ENCODE measurements around the gene RSPH10B. TPM values are rescaled to one million over a fixed set of nuclear protein-coding genes. Genes with fewer than 3 reads are reported as not detected.
A peak's percentile ranks its signal among the peaks of the same experiment; 100 is the strongest.
"Not testable (repeated sequence)": the region's sequence is repeated elsewhere in the genome, so short reads cannot be mapped to it uniquely, and the experiment has no call there.

Gene RSPH10B
- total RNA-seq, 2 donors from 2014 or later: 0.28 to 0.91 TPM

DNA sequence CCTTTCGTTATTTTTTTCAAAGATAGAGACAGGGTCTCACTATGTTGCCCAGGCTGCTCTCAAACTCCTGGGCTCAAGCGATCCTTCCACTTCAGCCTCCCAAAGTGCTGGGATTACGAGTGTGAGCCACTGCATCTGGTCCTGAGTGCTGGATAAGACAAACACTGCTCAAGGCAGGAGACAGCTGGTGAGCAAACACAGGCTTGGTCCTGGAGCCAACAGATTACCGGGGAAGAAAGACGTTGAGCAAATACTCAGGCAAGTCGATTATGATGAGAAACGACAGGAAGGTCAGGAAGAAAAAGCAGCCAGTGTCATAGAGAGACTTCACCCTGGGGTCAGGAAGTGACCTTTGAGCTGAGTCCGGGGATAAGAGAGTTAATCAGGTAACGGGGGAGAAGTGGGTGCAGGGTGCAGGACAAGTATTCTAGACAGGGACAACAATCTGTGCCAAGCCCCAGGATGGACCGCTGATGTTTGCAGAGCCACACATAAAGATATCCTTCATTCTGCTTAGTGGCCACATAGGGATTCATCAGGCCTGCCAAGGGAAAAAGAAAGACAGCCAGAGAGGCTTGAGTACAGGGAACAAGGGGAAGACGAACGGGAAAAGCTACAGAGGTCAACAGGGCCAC lies 9.3 kb upstream of the RSPH10B start:
- not testable (repeated sequence) for DNase-seq; H3K36me3 Mint-ChIP-seq (ENCODE audit: insufficient read depth in 2 of 2); H3K27me3 Mint-ChIP-seq (ENCODE audit: low read depth); H3K27ac Mint-ChIP-seq; H3K9me3 Mint-ChIP-seq; H3K4me1 Mint-ChIP-seq (ENCODE audit: low read depth); H3K4me3 Mint-ChIP-seq; ATAC-seq (replicated peaks in 1 of 2)

DNA sequence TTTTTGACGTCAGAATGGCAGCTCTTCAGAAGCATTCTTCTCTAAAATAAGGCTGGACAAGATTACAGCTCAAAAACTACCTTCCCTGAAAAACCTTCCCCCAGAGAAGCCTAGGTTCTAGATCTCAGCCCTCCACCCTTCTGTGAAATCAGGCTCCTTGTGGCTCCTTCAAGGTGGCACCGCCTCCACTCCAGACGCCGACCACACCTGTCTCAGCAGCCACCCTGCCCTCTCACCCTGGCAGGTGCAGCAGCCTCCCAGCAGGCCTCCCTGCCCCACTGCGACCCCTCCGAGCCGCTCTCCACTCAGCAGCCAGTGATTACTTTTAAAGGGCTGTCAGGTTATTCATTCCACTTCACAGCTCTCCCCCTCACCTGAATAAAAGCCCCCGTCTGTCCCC lies 3.1 kb upstream of the RSPH10B start:
- not testable (repeated sequence) for H3K27me3 Mint-ChIP-seq (ENCODE audit: low read depth); H3K27ac Mint-ChIP-seq; DNase-seq

DNA sequence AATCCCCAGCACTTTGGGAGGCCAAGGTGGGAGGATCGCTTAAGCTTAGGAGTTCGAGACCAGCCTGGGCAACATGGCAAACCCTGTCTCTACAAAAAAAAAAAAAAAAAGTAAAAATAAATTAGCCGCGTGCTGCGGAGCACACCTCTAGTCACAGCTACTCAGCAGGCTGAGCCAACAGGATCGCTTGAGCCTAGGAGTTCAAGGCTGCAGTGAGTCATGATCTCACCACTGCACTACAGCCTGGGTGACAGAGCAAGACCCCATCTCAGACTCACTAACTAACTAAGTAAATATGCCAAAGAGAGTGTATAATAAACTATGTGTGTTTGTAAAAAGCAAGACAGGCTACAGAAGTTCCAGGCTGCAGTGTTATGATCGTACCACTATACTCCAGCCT lies 6.7 kb downstream of the RSPH10B start:
- not testable (repeated sequence) for H3K36me3 Mint-ChIP-seq (ENCODE audit: insufficient read depth in 2 of 2); DNase-seq; H3K4me1 Mint-ChIP-seq (ENCODE audit: low read depth); H3K4me3 Mint-ChIP-seq; H3K27me3 Mint-ChIP-seq (ENCODE audit: low read depth); H3K9me3 Mint-ChIP-seq; ATAC-seq (replicated peaks in 1 of 2); H3K27ac Mint-ChIP-seq

More for the DNA sequence above, 3.1 kb upstream of the RSPH10B start:
- not testable (repeated sequence) for H3K36me3 Mint-ChIP-seq (ENCODE audit: insufficient read depth in 2 of 2); H3K4me3 Mint-ChIP-seq; H3K4me1 Mint-ChIP-seq (ENCODE audit: low read depth); H3K9me3 Mint-ChIP-seq; ATAC-seq (replicated peaks in 1 of 2)

DNA sequence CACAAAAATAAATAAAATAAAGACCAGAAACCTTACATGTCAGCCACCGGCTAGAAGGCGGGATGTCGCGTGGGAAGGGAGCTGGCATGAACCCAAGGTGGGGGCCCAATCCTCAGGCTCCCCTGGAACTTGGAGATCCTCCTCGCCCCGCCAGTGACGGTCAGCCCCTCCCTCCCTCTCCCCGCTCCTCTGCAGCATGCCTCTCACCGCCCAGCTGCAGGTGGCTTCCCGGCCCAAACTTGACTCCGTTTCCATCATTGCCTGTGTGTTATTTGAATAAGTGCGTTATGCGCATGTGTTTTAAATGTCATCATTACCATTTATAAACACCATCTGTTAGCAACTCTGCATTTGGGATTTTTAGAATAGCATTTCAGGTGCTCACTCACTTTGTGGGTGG lies 7.3 kb downstream of the RSPH10B start:
- not testable (repeated sequence) for ATAC-seq (replicated peaks in 1 of 2); H3K27ac Mint-ChIP-seq; DNase-seq; H3K9me3 Mint-ChIP-seq; H3K36me3 Mint-ChIP-seq (ENCODE audit: insufficient read depth in 2 of 2); H3K4me3 Mint-ChIP-seq; H3K4me1 Mint-ChIP-seq (ENCODE audit: low read depth); H3K27me3 Mint-ChIP-seq (ENCODE audit: low read depth)

DNA sequence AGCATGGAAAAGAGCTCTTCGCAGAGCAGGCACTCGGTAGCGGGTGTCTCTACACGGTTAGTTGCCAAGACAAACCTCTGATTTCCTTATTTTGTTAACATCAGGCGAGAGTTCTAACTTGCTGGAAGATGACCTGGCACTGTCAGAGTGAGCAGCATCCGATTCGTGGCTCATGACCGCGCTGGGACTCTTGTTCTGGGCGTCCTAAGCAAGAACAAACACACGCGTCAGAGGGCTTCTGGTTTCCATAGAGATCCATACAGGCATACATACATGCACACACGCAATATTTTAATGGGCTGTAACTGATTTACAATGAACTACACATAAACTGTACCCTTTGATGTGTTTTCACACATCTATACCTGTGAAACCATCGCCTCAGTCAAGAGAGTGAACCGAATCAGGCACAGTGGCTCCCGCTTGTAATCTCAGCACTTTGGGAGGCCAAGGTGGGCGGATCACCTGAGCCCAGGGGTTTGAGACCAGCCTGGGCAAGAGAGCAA lies 35.5 kb downstream of the RSPH10B start:
- H3K9me3 Mint-ChIP-seq; H3K27ac Mint-ChIP-seq; H3K36me3 Mint-ChIP-seq (ENCODE audit: insufficient read depth in 2 of 2); H3K4me1 Mint-ChIP-seq (ENCODE audit: low read depth); H3K27me3 Mint-ChIP-seq (ENCODE audit: low read depth); ATAC-seq (replicated peaks in 1 of 2); DNase-seq; H3K4me3 Mint-ChIP-seq: not testable (repeated sequence)

DNA sequence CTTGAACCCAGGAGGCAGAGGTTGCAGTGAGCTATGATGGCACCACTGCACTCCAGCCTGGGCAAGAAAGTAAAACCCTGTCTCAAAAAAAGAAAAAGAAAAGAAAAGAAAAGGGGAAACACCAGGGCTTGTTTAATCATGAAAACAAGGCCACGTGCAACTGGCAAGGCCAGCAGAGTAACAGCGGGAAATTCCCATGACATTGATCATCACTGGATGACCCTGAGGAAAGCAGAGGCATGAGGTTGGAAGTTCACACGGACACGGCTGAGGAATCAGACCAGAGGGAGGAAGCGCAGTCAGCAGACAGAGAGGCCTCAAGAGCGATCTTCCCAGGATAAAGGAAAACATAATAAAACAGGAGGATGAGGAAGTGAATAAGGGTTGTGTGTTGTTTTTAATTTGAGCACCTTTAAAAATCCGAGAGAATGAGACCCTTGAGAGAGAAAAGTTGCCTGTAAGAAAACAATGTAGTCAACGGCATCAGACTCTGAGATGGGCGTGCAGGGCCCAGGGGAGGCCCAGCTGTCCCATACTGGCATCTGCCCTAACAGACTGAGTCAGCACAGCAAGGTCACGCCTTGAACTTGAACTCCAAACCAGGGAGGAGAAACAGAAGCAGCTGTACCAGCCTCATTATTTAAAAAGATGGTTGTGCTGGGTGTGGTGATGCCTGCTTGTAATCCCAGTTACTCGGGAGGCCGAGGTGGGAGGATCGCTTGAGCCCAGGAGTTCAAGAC lies 38.4 kb downstream of the RSPH10B start:
- not testable (repeated sequence) for H3K27ac Mint-ChIP-seq; H3K4me1 Mint-ChIP-seq (ENCODE audit: low read depth); H3K9me3 Mint-ChIP-seq; H3K4me3 Mint-ChIP-seq; H3K27me3 Mint-ChIP-seq (ENCODE audit: low read depth); H3K36me3 Mint-ChIP-seq (ENCODE audit: insufficient read depth in 2 of 2); ATAC-seq (replicated peaks in 1 of 2); DNase-seq

DNA sequence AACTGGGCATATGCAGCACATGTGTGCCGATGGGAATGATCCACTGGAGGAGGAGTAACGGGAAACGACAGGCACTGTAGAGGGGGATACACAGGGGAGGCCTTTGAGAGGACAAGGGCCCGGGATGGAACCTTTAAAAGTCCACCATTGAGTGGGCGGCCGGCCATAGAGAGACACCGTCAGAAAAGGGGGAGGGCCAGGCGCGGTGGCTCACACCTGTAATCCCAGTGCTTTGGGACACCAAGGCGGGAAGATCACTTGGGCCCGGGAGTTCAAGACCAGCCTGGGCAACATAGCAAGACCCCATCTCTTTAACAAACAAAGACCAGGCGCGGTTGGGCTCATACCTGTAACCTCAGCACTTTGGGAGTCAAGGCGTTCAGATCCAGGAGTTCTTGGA lies 39.2 kb downstream of the RSPH10B start:
- not testable (repeated sequence) for H3K36me3 Mint-ChIP-seq (ENCODE audit: insufficient read depth in 2 of 2); H3K9me3 Mint-ChIP-seq; H3K4me3 Mint-ChIP-seq; ATAC-seq (replicated peaks in 1 of 2); H3K27me3 Mint-ChIP-seq (ENCODE audit: low read depth); H3K27ac Mint-ChIP-seq; H3K4me1 Mint-ChIP-seq (ENCODE audit: low read depth); DNase-seq

DNA sequence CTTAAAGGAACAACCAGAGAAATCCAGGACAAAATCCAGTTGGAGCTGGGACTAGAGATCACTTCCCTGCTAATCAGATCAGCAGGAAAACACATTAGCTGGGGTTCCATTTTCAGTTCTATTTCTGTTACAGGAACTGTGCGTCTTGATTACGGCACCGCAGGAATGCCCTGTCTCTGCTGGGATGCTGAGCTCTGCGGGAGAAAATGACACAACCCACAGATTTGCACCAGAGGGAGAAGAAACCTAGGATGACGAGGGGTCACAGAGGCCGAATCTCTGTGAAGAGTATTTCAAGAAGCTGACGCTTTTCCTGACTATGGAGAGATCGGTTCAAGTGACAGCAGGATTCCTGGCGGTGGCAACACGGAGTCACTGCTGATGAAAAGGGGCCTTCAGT lies 40.2 kb downstream of the RSPH10B start:
- not testable (repeated sequence) for H3K4me1 Mint-ChIP-seq (ENCODE audit: low read depth); H3K36me3 Mint-ChIP-seq (ENCODE audit: insufficient read depth in 2 of 2); H3K27me3 Mint-ChIP-seq (ENCODE audit: low read depth); H3K9me3 Mint-ChIP-seq; DNase-seq; H3K4me3 Mint-ChIP-seq; H3K27ac Mint-ChIP-seq; ATAC-seq (replicated peaks in 1 of 2)

DNA sequence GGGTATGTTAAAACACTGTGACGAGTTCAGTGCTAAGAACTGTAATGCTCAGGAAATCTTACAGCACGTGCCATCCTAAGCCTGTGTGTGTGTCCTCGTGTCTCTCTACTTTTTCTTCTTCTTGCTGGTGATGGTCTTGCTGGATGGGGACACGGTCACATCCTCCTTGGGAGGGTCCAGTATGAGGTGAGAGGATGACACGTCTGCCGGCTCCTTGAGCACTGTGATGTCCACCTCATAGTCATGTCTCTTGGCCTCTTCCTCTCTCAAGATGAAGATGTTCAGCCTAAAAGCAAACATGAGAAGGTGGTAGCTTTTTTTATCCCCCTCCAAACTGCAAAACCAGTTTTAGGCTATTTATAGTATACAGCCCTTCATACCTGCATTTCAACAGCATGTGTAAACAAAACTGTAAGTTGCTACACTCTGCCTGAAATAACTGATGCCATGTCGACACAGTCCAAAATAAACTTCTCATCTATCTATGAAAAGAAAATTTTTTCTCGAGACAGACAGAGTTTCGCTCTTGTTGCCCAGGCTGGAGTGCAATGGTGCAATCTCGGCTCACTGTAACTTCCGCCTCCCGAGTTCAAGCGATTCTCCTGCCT lies 44.1 kb downstream of the RSPH10B start:
- not testable (repeated sequence) for H3K9me3 Mint-ChIP-seq; H3K4me1 Mint-ChIP-seq (ENCODE audit: low read depth); H3K4me3 Mint-ChIP-seq; DNase-seq; H3K27ac Mint-ChIP-seq; ATAC-seq (replicated peaks in 1 of 2); H3K27me3 Mint-ChIP-seq (ENCODE audit: low read depth); H3K36me3 Mint-ChIP-seq (ENCODE audit: insufficient read depth in 2 of 2)

DNA sequence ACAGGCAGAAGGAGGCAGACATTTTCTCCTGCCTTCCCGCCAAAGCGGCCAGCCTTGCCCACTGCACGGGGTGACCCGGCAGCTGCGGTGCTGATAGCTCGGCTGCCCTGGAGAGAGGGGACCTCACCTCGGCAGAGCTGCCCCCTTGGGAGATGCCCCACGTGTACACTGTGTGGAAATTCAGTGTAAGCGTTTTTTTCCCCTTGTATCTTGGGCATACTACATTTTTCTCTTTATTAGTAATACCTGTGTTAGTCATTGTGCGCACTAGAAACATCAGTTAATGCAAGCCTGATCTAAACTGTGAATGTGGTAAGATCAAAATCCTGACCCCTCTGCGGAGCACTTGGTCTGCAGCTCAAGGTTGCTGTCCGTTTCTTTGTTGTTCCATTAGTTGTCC lies 45.9 kb downstream of the RSPH10B start:
- ATAC-seq (replicated peaks in 1 of 2): peak; percentile 87
- H3K9me3 Mint-ChIP-seq; DNase-seq; H3K4me1 Mint-ChIP-seq (ENCODE audit: low read depth); H3K27ac Mint-ChIP-seq; H3K27me3 Mint-ChIP-seq (ENCODE audit: low read depth); H3K36me3 Mint-ChIP-seq (ENCODE audit: insufficient read depth in 2 of 2); H3K4me3 Mint-ChIP-seq: not testable (repeated sequence)

DNA sequence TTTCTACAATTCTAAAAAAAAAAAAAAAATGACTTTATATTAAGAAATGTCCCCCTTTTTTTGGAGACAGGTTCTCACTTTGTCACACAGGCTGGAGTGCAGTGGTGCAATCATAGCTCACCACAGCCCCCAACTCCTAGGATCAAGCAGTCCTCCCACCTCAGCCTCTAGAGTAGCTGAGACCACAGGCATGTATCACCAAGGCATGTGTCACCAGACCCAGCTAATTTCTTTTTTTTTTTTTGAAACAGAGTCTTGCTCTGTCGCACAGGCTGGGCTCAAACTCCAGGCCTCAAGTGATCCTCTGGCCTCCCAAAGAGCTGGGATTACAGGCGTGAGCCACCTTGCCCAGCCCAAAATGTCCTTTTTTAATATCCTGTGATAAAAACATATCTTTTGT lies 46.3 kb downstream of the RSPH10B start:
- not testable (repeated sequence) for H3K27ac Mint-ChIP-seq; H3K27me3 Mint-ChIP-seq (ENCODE audit: low read depth); H3K4me1 Mint-ChIP-seq (ENCODE audit: low read depth); DNase-seq; H3K9me3 Mint-ChIP-seq; H3K36me3 Mint-ChIP-seq (ENCODE audit: insufficient read depth in 2 of 2); H3K4me3 Mint-ChIP-seq
- ATAC-seq (replicated peaks in 1 of 2): peak; percentile 86 to 88

DNA sequence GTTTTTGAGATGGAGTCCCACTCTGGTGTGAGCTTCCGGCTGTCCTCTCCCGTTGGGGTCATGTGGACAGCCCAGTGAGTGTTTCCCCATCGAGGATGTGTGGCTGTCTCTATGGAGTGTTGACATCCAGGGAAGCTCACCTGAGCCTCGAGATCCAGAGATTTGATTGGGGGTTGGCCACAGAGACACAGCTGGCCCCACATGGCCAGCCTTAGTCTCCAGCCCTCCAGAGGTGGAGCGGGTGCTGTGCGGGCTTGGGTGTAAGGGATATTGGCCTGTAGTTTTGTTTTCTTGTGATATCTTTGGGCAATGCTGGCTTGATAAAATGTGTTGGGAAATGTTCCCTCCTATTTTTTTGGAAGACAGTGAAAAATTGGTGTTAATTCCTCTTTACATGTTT lies 54.0 kb downstream of the RSPH10B start:
- not testable (repeated sequence) for H3K9me3 Mint-ChIP-seq; H3K27ac Mint-ChIP-seq; H3K27me3 Mint-ChIP-seq (ENCODE audit: low read depth); H3K4me1 Mint-ChIP-seq (ENCODE audit: low read depth); H3K36me3 Mint-ChIP-seq (ENCODE audit: insufficient read depth in 2 of 2); ATAC-seq (replicated peaks in 1 of 2); DNase-seq
- peak overlapping the region in 1 of 2 donors; percentile 39 for H3K4me3 Mint-ChIP-seq

DNA sequence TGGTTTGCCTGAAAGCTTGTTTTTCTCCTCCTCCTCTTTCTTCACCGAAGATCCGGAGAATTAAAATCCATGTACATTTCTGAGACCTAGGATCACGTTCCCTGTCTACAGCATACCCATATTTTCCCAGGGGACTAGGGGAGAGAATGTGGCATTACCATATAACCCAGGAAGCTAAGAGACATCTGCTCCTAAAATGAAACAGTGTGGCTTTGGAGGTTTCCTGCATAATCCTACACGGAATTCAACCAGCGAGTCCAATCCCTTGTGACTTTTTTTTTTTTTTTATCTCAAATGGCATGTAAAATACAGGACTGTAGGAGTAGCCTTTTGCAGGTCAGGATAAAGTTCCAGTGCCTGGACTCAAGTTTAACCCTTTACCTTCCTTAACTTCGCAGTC lies 61.7 kb downstream of the RSPH10B start:
- not testable (repeated sequence) for H3K36me3 Mint-ChIP-seq (ENCODE audit: insufficient read depth in 2 of 2); H3K27me3 Mint-ChIP-seq (ENCODE audit: low read depth); H3K9me3 Mint-ChIP-seq; H3K4me1 Mint-ChIP-seq (ENCODE audit: low read depth); H3K27ac Mint-ChIP-seq; DNase-seq; H3K4me3 Mint-ChIP-seq; ATAC-seq (replicated peaks in 1 of 2)
